Adipocyte (in vitro differentiated cells): ENCODE measurements around the gene CAPN10.
A peak's percentile ranks its signal among the peaks of the same experiment; 100 is the strongest.

Experiments
- DNase-seq: peaks from one replicate; pipeline ENCODE4 v3.0.0-alpha.2; 2015; ENCODE audit warnings: low read depth
- H3K27me3 ChIP-seq: replicated peaks from 2 replicates; pipeline ENCODE4 v1.7.0; 2013; ENCODE audit warnings: mild to moderate bottlenecking, low read length, moderate library complexity; ENCODE audit not compliant: control insufficient read depth, insufficient read depth
- H3K36me3 ChIP-seq: 2 replicates; pipeline ENCODE4 v1.7.0; 2013; ENCODE audit warnings: low read length, mild to moderate bottlenecking, moderate library complexity; ENCODE audit not compliant: control insufficient read depth, insufficient read depth, severe bottlenecking
- H3K4me1 ChIP-seq: 2 replicates; pipeline ENCODE4 v1.7.0; 2013; ENCODE audit warnings: mild to moderate bottlenecking, low read length, moderate library complexity; ENCODE audit not compliant: control insufficient read depth, insufficient read depth
- H3K4me3 ChIP-seq: 2 replicates; pipeline ENCODE4 v1.7.0; 2013; ENCODE audit warnings: mild to moderate bottlenecking, low read length, moderate library complexity
- H3K9ac ChIP-seq: 2 replicates; pipeline ENCODE4 v1.7.0; 2013; ENCODE audit warnings: mild to moderate bottlenecking, low read length, moderate library complexity
- H3K9me3 ChIP-seq: 2 replicates; pipeline ENCODE4 v1.7.0; 2013; ENCODE audit warnings: mild to moderate bottlenecking, low read length, moderate library complexity; ENCODE audit not compliant: control insufficient read depth

CAPN10 gene

DNA sequence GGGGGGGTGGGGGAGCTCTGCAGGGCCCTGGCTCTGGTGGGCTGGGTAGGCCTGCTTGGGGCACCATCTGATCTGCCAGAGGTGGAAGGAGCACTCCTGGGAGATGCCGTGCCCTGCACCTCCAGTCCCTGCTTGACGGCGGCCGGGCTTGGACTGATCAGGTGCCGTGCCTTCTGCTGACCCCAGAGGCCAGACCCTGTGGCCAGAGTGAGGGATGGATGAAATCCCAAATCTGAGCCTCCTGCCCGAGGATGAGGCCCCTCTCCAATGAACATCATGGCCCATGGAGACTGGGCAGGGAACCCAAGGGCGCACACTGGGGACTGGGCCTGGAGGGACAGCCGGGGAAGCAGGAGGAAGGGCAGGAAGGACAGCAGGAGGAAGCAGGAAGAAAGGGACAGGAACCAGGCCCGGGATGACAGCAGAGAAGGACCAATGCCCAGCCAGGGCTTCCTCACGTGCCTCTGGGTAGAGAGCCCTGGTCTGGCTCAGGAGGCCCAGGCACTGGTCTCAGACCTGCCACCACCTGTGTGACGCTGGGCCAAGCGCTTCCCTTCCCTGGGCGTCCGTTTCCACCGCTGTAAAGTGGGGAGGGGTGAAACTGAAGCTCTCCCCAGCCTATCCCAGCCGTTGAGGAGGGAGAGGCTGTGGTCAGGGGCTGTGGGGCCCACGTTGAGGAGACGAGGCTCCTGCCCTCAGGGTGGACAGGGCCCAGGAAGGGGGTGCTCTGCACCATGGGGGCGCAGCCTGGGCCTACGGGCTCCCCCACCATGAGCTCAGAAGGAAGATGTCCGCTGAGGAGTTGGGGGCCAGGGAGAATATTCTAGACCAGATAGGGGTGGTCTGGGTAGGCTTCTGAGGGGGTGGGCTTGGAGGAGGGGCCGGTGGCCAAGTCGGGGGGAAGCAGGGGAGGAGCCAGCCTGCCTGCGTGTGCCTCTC lies 37.7 kb downstream of the CAPN10 start:
- Histone ChIP-seq H3K9ac (no peak overlapping the region), H3K4me3 (no peak overlapping the region), H3K27me3 (peaks cover 19% of the 10 kb centered on the region), H3K9me3 (no peaks in the 10 kb centered on the region), H3K4me1 (no peaks in the 10 kb centered on the region), H3K36me3 (no peaks in the 10 kb centered on the region)
- no peak for DNase-seq

DNA sequence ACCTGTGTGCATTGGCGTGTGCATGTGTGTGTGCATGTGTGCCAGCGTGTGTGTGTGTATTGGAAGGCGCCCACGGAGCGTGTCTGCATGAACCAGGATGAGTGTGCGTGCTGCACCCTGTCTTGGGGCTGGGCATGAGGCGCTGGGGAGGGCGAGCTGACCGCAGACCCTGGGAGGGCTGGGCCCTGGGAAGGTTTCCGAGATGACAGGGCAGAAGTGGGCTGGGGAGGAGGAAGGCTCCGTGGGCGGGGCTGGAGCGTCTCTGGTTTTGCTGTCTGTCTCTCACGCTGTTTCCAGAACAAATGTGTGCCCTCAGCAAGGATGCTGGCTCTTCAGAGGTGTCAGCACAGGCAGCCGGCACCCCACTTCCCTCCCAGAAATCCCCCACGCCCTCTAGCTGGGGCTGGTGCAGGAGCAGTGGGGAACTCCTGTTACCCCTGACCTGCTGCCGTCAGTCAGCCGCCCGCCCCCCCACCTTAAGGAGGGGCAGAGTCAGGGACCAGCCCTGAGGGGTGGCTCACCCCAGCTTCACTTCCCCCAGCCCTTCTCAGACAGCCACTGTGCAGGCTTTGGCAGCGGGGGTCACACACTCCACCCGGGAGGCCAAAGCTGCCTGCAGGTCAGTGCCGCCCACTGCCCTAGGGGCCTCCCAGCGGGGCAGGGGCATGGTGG lies 38.6 kb downstream of the CAPN10 start, which contains the start of gene GPR35:
GPR35 (plus strand) TSS at position 531 of the 672 bp plus-strand sequence. CDS start 4,473 bp downstream, outside the sequence.
- H3K4me1 ChIP-seq = no peaks in the 10 kb centered on the region
- no peaks in the 10 kb centered on the region for H3K36me3 ChIP-seq
- no peak within 1 kb of the TSS for H3K4me3 ChIP-seq
- peaks cover 27% of the 10 kb centered on the region for H3K27me3 ChIP-seq
- DNase-seq = peak; percentile 69
- H3K9me3 ChIP-seq = no peaks in the 10 kb centered on the region
- H3K9ac ChIP-seq = no peak within 1 kb of the TSS

DNA sequence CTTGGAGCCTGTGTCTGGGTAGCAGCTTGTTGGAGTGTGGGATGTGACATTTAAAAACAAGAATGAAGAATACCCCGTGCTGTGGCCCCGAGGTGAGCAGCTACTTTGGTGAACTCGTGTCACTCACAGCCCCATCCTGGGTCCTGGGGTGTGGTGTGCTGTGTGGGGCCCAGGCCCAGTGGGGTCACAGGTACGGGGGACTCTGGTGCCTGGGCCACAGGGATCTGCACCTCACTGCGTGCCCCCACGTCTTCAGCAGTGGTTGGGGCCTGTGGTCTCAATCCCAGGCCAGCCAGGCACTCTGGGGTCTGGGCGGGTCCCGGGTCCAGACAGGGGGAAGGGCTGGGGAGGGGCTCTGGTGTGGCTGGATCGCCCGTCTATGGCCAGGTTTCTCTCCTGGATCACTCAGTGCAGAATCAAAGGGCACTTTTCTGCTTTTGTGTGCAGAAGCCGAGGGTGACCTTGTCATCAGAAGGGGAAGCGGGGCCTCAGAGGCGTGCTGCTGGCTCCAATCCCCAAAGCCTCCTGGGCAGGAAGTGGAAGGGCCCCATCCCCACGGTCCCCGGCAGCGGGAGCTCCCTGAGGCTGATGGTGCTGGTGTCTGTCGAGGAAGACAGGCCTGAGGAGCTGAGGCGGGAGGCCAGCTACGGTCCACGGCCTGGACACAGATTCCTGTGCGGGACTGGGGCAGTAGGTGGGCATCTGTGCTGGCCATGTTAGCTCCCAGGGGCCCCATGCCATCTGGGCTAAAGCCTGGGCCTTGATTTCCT lies 40.2 kb downstream of the CAPN10 start:
- peaks cover 33% of the 10 kb centered on the region for H3K27me3 ChIP-seq
- H3K9me3 ChIP-seq = no peaks in the 10 kb centered on the region
- H3K4me1 ChIP-seq = no peaks in the 10 kb centered on the region
- H3K4me3 ChIP-seq = no peak overlapping the region
- no peaks in the 10 kb centered on the region for H3K36me3 ChIP-seq
- H3K9ac ChIP-seq = no peak overlapping the region
- no peak for DNase-seq

DNA sequence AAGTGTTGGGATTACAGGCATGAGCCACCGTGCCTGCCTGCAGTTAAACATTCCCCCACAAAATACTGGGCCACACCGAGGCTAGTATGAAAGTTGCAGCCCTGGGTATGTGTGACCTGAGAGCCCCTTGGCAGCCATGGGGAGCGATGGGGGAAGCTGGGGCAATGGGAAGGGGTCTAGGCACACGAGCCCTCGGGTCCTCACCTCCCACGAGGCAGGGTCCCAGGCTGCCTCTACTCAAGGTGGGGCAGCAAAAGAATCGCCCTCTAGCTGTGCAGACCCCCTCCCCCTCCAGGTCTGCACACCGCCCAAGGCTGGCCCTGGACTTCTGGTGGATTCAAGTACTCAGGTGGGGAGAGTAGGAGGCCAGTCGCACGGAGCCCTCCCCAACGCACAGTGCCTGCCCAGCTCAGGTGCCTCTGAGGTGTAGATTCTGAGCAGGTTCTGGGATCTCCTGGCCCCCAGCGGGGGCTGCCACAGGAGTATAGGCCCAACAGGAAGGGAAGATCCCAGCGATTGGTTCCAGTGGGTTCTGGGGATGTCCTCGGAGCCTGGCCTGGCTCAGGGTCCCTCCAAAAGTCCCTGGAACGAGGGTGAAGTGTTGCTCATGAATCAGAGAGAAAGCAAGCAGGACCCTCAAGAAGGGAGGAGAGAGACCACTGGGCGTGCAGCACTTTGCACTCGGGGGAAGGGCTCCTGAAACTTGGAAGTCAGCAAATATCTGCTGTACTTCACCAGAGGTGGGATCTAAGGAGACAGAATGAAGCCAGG lies 41.4 kb downstream of the CAPN10 start:
- peaks cover 33% of the 10 kb centered on the region for H3K27me3 ChIP-seq
- no peak overlapping the region for H3K9ac ChIP-seq
- no peaks in the 10 kb centered on the region for H3K9me3 ChIP-seq
- no peaks in the 10 kb centered on the region for H3K4me1 ChIP-seq
- no peak overlapping the region for H3K4me3 ChIP-seq
- DNase-seq = no peak
- no peaks in the 10 kb centered on the region for H3K36me3 ChIP-seq

DNA sequence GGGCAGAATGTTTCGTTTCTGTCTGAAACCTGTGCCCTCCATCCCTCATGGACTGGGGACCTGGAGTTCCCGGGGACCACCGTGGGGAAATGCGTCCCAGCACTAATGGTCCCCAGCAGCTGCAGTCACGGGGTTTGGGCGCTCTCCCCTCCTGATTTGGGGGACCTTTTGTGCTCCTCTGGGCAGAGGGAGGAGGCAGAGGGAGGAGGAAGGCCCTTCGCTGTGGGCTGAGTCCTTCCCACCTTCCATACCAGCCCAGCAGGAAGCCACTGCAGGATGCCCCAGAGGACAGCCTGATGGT lies 41.9 kb downstream of the CAPN10 start:
- no peaks in the 10 kb centered on the region for H3K4me1 ChIP-seq
- H3K9me3 ChIP-seq = peaks cover 3% of the 10 kb centered on the region
- peaks cover 33% of the 10 kb centered on the region for H3K27me3 ChIP-seq
- no peak overlapping the region for H3K4me3 ChIP-seq
- no peaks in the 10 kb centered on the region for H3K36me3 ChIP-seq
- no peak for DNase-seq
- H3K9ac ChIP-seq = no peak overlapping the region

DNA sequence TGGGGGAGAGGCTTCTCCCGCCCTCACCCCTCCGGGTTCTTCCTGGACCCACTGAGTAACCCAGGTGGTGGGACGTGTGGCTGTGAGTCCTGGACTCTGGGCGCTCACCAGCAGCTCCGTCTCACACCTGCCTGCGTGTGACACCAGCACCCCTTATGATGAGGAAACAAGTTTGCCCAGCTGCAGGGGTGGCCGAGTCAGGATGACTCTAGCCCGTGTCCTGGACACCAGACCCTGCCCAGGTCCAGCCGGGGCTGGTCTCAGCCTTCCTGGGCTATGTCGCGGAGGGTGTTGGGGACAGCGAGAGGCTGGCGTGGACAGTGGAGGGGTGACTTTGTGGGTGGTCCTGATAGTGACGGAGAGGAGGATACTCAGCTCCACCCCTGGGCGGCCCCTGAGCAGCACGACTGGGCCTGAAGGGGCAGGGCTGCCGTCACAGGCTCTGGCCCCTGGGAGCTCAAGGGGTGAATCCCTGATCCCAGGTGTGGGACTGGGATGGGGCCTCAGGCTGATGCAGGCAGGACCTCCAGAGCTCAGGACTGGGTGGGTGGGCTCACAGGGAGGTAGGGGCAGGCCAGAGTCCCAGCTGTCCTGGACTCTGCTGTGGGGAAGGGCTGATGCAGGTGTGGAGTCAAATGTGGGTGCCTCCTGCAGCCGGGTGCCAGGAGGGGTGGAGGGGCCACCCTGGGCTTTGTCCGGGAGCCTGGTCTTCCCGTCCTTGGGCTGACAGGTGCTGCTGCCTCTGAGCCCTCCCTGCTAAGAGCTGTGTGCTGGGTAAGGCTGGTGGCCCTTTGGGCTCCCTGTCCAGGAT lies 42.5 kb downstream of the CAPN10 start:
- DNase-seq = no peak
- H3K4me3 ChIP-seq = no peak overlapping the region
- H3K9ac ChIP-seq = no peak overlapping the region
- peaks cover 33% of the 10 kb centered on the region for H3K27me3 ChIP-seq
- H3K36me3 ChIP-seq = no peaks in the 10 kb centered on the region
- no peaks in the 10 kb centered on the region for H3K4me1 ChIP-seq
- peaks cover 8% of the 10 kb centered on the region for H3K9me3 ChIP-seq

DNA sequence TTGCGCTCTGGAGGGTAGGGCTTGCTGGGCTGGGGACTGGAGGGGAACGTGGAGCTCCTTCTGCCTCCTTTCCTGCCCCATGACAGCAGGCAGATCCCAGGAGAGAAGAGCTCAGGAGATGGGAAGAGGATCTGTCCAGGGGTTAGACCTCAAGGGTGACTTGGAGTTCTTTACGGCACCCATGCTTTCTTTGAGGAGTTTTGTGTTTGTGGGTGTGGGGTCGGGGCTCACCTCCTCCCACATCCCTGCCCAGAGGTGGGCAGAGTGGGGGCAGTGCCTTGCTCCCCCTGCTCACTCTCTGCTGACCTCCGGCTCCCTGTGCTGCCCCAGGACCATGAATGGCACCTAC lies 43.1 kb downstream of the CAPN10 start:
- Histone ChIP-seq H3K9ac (no peak overlapping the region), H3K27me3 (peaks cover 33% of the 10 kb centered on the region), H3K4me1 (no peaks in the 10 kb centered on the region), H3K4me3 (no peak overlapping the region), H3K9me3 (peaks cover 14% of the 10 kb centered on the region), H3K36me3 (no peaks in the 10 kb centered on the region)
- DNase-seq = no peak

DNA sequence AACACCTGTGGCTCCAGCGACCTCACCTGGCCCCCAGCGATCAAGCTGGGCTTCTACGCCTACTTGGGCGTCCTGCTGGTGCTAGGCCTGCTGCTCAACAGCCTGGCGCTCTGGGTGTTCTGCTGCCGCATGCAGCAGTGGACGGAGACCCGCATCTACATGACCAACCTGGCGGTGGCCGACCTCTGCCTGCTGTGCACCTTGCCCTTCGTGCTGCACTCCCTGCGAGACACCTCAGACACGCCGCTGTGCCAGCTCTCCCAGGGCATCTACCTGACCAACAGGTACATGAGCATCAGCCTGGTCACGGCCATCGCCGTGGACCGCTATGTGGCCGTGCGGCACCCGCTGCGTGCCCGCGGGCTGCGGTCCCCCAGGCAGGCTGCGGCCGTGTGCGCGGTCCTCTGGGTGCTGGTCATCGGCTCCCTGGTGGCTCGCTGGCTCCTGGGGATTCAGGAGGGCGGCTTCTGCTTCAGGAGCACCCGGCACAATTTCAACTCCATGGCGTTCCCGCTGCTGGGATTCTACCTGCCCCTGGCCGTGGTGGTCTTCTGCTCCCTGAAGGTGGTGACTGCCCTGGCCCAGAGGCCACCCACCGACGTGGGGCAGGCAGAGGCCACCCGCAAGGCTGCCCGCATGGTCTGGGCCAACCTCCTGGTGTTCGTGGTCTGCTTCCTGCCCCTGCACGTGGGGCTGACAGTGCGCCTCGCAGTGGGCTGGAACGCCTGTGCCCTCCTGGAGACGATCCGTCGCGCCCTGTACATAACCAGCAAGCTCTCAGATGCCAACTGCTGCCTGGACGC lies 43.6 kb downstream of the CAPN10 start:
- Histone ChIP-seq H3K36me3 (no peaks in the 10 kb centered on the region), H3K9ac (no peak overlapping the region), H3K4me3 (no peak overlapping the region), H3K27me3 (peaks cover 33% of the 10 kb centered on the region), H3K9me3 (peaks cover 15% of the 10 kb centered on the region), H3K4me1 (no peaks in the 10 kb centered on the region)
- no peak for DNase-seq

DNA sequence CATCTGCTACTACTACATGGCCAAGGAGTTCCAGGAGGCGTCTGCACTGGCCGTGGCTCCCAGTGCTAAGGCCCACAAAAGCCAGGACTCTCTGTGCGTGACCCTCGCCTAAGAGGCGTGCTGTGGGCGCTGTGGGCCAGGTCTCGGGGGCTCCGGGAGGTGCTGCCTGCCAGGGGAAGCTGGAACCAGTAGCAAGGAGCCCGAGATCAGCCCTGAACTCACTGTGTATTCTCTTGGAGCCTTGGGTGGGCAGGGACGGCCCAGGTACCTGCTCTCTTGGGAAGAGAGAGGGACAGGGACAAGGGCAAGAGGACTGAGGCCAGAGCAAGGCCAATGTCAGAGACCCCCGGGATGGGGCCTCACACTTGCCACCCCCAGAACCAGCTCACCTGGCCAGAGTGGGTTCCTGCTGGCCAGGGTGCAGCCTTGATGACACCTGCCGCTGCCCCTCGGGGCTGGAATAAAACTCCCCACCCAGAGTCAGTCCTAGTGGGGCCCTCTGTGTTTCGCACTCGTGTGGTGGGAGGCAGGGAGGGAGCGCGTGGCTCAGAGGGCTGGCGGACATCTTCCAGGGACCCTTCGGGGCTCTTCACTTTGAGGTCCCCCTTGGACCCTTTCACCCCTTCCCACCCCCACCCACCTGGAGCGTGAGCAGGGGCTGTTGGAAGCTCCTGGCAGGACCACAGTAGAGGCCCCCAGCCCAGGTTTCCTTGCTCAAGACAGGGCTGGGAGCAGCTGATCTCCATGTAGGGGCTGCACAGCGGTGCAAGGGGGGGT lies 44.4 kb downstream of the CAPN10 start:
- Histone ChIP-seq H3K9me3 (peaks cover 15% of the 10 kb centered on the region), H3K9ac (no peak overlapping the region), H3K4me1 (no peaks in the 10 kb centered on the region), H3K4me3 (no peak overlapping the region), H3K36me3 (no peaks in the 10 kb centered on the region), H3K27me3 (peaks cover 34% of the 10 kb centered on the region)
- no peak for DNase-seq
